IMR-90 (cell line): ENCODE data around the gene SLC2A13.

Source experiments
- POLR2A ChIP-seq: IDR thresholded peaks from 2 replicates; pipeline ENCODE4 v1.6.1; 2012; ENCODE audit warnings: mild to moderate bottlenecking, low read depth, low read length
- RFX5 ChIP-seq: IDR thresholded peaks from 2 replicates; pipeline ENCODE4 v1.8.0; 2012; ENCODE audit warnings: low read depth, mild to moderate bottlenecking, low read length, moderate library complexity
- TF ChIP-seq, protein P1 (sequence below): conservative IDR thresholded peaks from 2 replicates; pipeline ENCODE4 v1.5.1; 2012; ENCODE audit warnings: mild to moderate bottlenecking, low read depth, low read length, improper control_type of control experiment

DNA sequence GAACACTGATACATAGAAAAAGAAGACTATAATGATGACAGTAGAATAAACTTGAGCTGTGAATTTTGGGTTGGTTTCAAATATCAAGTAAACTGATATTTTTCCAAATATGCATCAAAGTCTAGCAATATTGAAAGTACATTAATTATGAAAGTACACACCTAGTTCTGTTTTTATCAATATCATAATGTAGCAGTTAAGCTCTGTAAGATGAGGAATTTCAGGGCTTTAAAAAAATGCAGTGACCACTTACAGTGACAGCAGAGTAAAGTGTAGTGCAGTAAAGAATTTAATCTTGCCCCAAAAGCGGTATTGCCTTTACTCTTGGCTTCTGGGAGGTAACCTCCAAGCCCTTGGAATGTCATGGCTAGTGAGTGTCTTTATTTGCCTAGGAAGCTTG is 383.4 kb downstream of the SLC2A13 start:
- no peak for TF ChIP-seq RFX5
- TF ChIP-seq, protein P1, sequence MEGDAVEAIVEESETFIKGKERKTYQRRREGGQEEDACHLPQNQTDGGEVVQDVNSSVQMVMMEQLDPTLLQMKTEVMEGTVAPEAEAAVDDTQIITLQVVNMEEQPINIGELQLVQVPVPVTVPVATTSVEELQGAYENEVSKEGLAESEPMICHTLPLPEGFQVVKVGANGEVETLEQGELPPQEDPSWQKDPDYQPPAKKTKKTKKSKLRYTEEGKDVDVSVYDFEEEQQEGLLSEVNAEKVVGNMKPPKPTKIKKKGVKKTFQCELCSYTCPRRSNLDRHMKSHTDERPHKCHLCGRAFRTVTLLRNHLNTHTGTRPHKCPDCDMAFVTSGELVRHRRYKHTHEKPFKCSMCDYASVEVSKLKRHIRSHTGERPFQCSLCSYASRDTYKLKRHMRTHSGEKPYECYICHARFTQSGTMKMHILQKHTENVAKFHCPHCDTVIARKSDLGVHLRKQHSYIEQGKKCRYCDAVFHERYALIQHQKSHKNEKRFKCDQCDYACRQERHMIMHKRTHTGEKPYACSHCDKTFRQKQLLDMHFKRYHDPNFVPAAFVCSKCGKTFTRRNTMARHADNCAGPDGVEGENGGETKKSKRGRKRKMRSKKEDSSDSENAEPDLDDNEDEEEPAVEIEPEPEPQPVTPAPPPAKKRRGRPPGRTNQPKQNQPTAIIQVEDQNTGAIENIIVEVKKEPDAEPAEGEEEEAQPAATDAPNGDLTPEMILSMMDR = no peak
- TF ChIP-seq POLR2A = no peak
